ENCODE measurements around the gene COL24A1.

- TF ChIP-seq CTCF (conservative IDR thresholded peaks at IDR 0.05; ENCODE audit: low read depth, low read length) (no peak), EZH2 (IDR thresholded peaks at IDR 0.05; ENCODE audit: low read length, unreplicated experiment) (no peak)
These were observed 171.9 kb downstream of the COL24A1 start for GRCh38 chr1:85984636-85985035.
